NCI-H82 treated with DMSO at 0.1 percent for 48 hours (cell line): Measurements from ENCODE around the gene DYNC1H1.

Experiments used
- DNase-seq: peaks from one replicate; lab custom pipeline; 2025; ENCODE audit not compliant: unreplicated experiment; lab: John Stamatoyannopoulos, UW

The DYNC1H1 gene

GRCh38 chr14:102029956-102030355 lies 65.6 kb downstream of the DYNC1H1 start:
- DNase-seq, result no peak

- DNase-seq, result no peak
These were observed 68.9 kb downstream of the DYNC1H1 start for GRCh38 chr14:102033241-102033640.

- DNase-seq, result no peak
These were observed 69.9 kb downstream of the DYNC1H1 start for GRCh38 chr14:102034301-102034700.

GRCh38 chr14:102035914-102036313 lies 71.5 kb downstream of the DYNC1H1 start:
- DNase-seq, result no peak

- DNase-seq, result no peak
These were observed 73.3 kb downstream of the DYNC1H1 start for GRCh38 chr14:102037686-102038085.

GRCh38 chr14:102039157-102039556 lies 74.8 kb downstream of the DYNC1H1 start:
- no peak for DNase-seq

GRCh38 chr14:102040153-102040552 lies 75.8 kb downstream of the DYNC1H1 start:
- no peak for DNase-seq

GRCh38 chr14:102042699-102043098 lies 78.3 kb downstream of the DYNC1H1 start:
- DNase-seq, result no peak

- no peak for DNase-seq
These were observed 79.1 kb downstream of the DYNC1H1 start for GRCh38 chr14:102043251-102044025.

- DNase-seq, result no peak
These were observed 80.2 kb downstream of the DYNC1H1 start for GRCh38 chr14:102044566-102044965.

- peak; percentile 75 for DNase-seq
These were observed 82.2 kb downstream of the DYNC1H1 start for GRCh38 chr14:102046337-102047278.

- DNase-seq, result no peak
These were observed 83.6 kb downstream of the DYNC1H1 start for GRCh38 chr14:102047808-102048540.

GRCh38 chr14:102049258-102050025 lies 85.1 kb downstream of the DYNC1H1 start:
- DNase-seq, result no peak

GRCh38 chr14:102050026-102050405 lies 85.6 kb downstream of the DYNC1H1 start:
- DNase-seq, result no peak

- no peak for DNase-seq
These were observed 86.3 kb downstream of the DYNC1H1 start for GRCh38 chr14:102050625-102051024.

GRCh38 chr14:102052522-102052921 lies 88.1 kb downstream of the DYNC1H1 start:
- DNase-seq, result no peak

GRCh38 chr14:102055181-102055901 lies 91.0 kb downstream of the DYNC1H1 start:
- no peak for DNase-seq

- DNase-seq, result no peak
These were observed 92.5 kb downstream of the DYNC1H1 start for GRCh38 chr14:102056694-102057442.

- DNase-seq, result no peak
These were observed 93.2 kb downstream of the DYNC1H1 start for GRCh38 chr14:102057480-102058114.
